ENCODE results near the gene MLLT11. TPM values are rescaled to one million over a fixed set of nuclear protein-coding genes. Genes with fewer than 3 reads are reported as not detected.
"Not testable (repeated sequence)": the region's sequence is repeated elsewhere in the genome, so short reads cannot be mapped to it uniquely, and the experiment has no call there.

Gene MLLT11
- polyA plus RNA-seq, 2 donors: 0.72 to 1.5 TPM

GRCh38 chr1:151067185-151067584 is 7.0 kb downstream of the MLLT11 start:
- Histone ChIP-seq H3K4me1 (ENCODE audit: control insufficient read depth in 2 of 2, insufficient read depth in 2 of 2, low read length in 1 of 2) (no peaks in the 10 kb centered on the region), H3K36me3 (ENCODE audit: control insufficient read depth in 2 of 2, insufficient read depth in 2 of 2, low read length in 1 of 2) (no peaks in the 10 kb centered on the region), H3K27me3 (ENCODE audit: control insufficient read depth in 1 of 2, insufficient read depth in 2 of 2, low read length in 2 of 2) (no peaks in the 10 kb centered on the region), H3K27ac (ENCODE audit: low read depth in 2 of 2, low read length in 1 of 2) (peak overlapping the region in 1 of 2 donors; percentile 8), H3K9me3 (ENCODE audit: control insufficient read depth in 2 of 2, insufficient read depth in 1 of 2, low read depth in 1 of 2, low read length in 1 of 2) (no peaks in the 10 kb centered on the region), H3K4me3 (ENCODE audit: low read depth in 1 of 2, low read length in 2 of 2) (no peak overlapping the region)
- 87% methylated on average over 4 of the region's 4 CpGs for WGBS, 2 donors

- Histone ChIP-seq H3K36me3 (ENCODE audit: control insufficient read depth in 2 of 2, insufficient read depth in 2 of 2, low read length in 1 of 2) (peaks cover 0 to 3% of the 10 kb centered on the region in 2 donors), H3K27me3 (ENCODE audit: control insufficient read depth in 1 of 2, insufficient read depth in 2 of 2, low read length in 2 of 2) (no peaks in the 10 kb centered on the region), H3K4me1 (ENCODE audit: control insufficient read depth in 2 of 2, insufficient read depth in 2 of 2, low read length in 1 of 2) (no peaks in the 10 kb centered on the region), H3K9me3 (ENCODE audit: control insufficient read depth in 2 of 2, insufficient read depth in 1 of 2, low read depth in 1 of 2, low read length in 1 of 2) (no peaks in the 10 kb centered on the region), H3K27ac (ENCODE audit: low read depth in 2 of 2, low read length in 1 of 2) (peak overlapping the region in 1 of 2 donors; percentile 57), H3K4me3 (ENCODE audit: low read depth in 1 of 2, low read length in 2 of 2) (no peak overlapping the region)
- 77 to 83% methylated on average over 5 of the region's 5 CpGs for WGBS, 2 donors
Observed at GRCh38 chr1:151069103-151069486, 8.9 kb downstream of the MLLT11 start.

- 0 to 1% methylated on average over 42 to 50 of the region's 50 CpGs for WGBS, 2 donors
- no peaks in the 10 kb centered on the region for H3K9me3 ChIP-seq (ENCODE audit: control insufficient read depth in 2 of 2, insufficient read depth in 1 of 2, low read depth in 1 of 2, low read length in 1 of 2)
- H3K27me3 ChIP-seq (ENCODE audit: control insufficient read depth in 1 of 2, insufficient read depth in 2 of 2, low read length in 2 of 2): no peaks in the 10 kb centered on the region
- no peaks in the 10 kb centered on the region for H3K4me1 ChIP-seq (ENCODE audit: control insufficient read depth in 2 of 2, insufficient read depth in 2 of 2, low read length in 1 of 2)
- H3K36me3 ChIP-seq (ENCODE audit: control insufficient read depth in 2 of 2, insufficient read depth in 2 of 2, low read length in 1 of 2): peaks cover 0 to 5% of the 10 kb centered on the region in 2 donors
- H3K27ac ChIP-seq (ENCODE audit: low read depth in 2 of 2, low read length in 1 of 2): peak within 1 kb of the TSS; percentile 99 to 100
- peak within 1 kb of the TSS; percentile 88 to 93 for H3K4me3 ChIP-seq (ENCODE audit: low read depth in 1 of 2, low read length in 2 of 2)
Observed at GRCh38 chr1:151070474-151071276, 10.5 kb downstream of the MLLT11 start, which contains the start of gene GABPB2. Gene GABPB2, plus strand, starts transcription at chr1:151070761. Its CDS starts 17,429 bp downstream, at chr1:151088190.

- Histone ChIP-seq H3K4me1 (ENCODE audit: control insufficient read depth in 2 of 2, insufficient read depth in 2 of 2, low read length in 1 of 2) (no peaks in the 10 kb centered on the region), H3K27me3 (ENCODE audit: control insufficient read depth in 1 of 2, insufficient read depth in 2 of 2, low read length in 2 of 2) (no peaks in the 10 kb centered on the region), H3K27ac (ENCODE audit: low read depth in 2 of 2, low read length in 1 of 2) (peak overlapping the region in 1 of 2 donors; percentile 20), H3K36me3 (ENCODE audit: control insufficient read depth in 2 of 2, insufficient read depth in 2 of 2, low read length in 1 of 2) (peaks cover 0 to 5% of the 10 kb centered on the region in 2 donors), H3K4me3 (ENCODE audit: low read depth in 1 of 2, low read length in 2 of 2) (no peak overlapping the region), H3K9me3 (ENCODE audit: control insufficient read depth in 2 of 2, insufficient read depth in 1 of 2, low read depth in 1 of 2, low read length in 1 of 2) (no peaks in the 10 kb centered on the region)
- 70 to 77% methylated on average over 13 of the region's 13 CpGs for whole genome bisulfite sequencing, 2 donors
Observed at GRCh38 chr1:151072224-151072623, 12.0 kb downstream of the MLLT11 start.

GRCh38 chr1:151085953-151086559 is 25.9 kb downstream of the MLLT11 start:
- WGBS, 2 donors: 67 to 71% methylated on average over 4 of the region's 4 CpGs
- no peak overlapping the region for H3K27ac ChIP-seq (ENCODE audit: low read depth in 2 of 2, low read length in 1 of 2)

GRCh38 chr1:151097426-151097825 is 37.2 kb downstream of the MLLT11 start:
- H3K9me3 ChIP-seq (ENCODE audit: control insufficient read depth in 2 of 2, insufficient read depth in 1 of 2, low read depth in 1 of 2, low read length in 1 of 2); H3K36me3 ChIP-seq (ENCODE audit: control insufficient read depth in 2 of 2, insufficient read depth in 2 of 2, low read length in 1 of 2); H3K27ac ChIP-seq (ENCODE audit: low read depth in 2 of 2, low read length in 1 of 2); H3K27me3 ChIP-seq (ENCODE audit: control insufficient read depth in 1 of 2, insufficient read depth in 2 of 2, low read length in 2 of 2); H3K4me3 ChIP-seq (ENCODE audit: low read depth in 1 of 2, low read length in 2 of 2); H3K4me1 ChIP-seq (ENCODE audit: control insufficient read depth in 2 of 2, insufficient read depth in 2 of 2, low read length in 1 of 2): not testable (repeated sequence)
- 60 to 73% methylated on average over 6 of the region's 6 CpGs for WGBS, 2 donors

More at GRCh38 chr1:151085953-151086559, 25.9 kb downstream of the MLLT11 start:
- H3K4me3 ChIP-seq (ENCODE audit: low read depth in 1 of 2, low read length in 2 of 2): no peak overlapping the region
- H3K9me3 ChIP-seq (ENCODE audit: control insufficient read depth in 2 of 2, insufficient read depth in 1 of 2, low read depth in 1 of 2, low read length in 1 of 2): no peaks in the 10 kb centered on the region
- H3K36me3 ChIP-seq (ENCODE audit: control insufficient read depth in 2 of 2, insufficient read depth in 2 of 2, low read length in 1 of 2): no peaks in the 10 kb centered on the region
- no peaks in the 10 kb centered on the region for H3K4me1 ChIP-seq (ENCODE audit: control insufficient read depth in 2 of 2, insufficient read depth in 2 of 2, low read length in 1 of 2)
- H3K27me3 ChIP-seq (ENCODE audit: control insufficient read depth in 1 of 2, insufficient read depth in 2 of 2, low read length in 2 of 2): no peaks in the 10 kb centered on the region

GRCh38 chr1:151098126-151098525 is 37.9 kb downstream of the MLLT11 start:
- Histone ChIP-seq H3K4me3 (ENCODE audit: low read depth in 1 of 2, low read length in 2 of 2) (no peak overlapping the region), H3K4me1 (ENCODE audit: control insufficient read depth in 2 of 2, insufficient read depth in 2 of 2, low read length in 1 of 2) (no peaks in the 10 kb centered on the region), H3K36me3 (ENCODE audit: control insufficient read depth in 2 of 2, insufficient read depth in 2 of 2, low read length in 1 of 2) (no peaks in the 10 kb centered on the region), H3K27ac (ENCODE audit: low read depth in 2 of 2, low read length in 1 of 2) (no peak overlapping the region), H3K27me3 (ENCODE audit: control insufficient read depth in 1 of 2, insufficient read depth in 2 of 2, low read length in 2 of 2) (no peaks in the 10 kb centered on the region), H3K9me3 (ENCODE audit: control insufficient read depth in 2 of 2, insufficient read depth in 1 of 2, low read depth in 1 of 2, low read length in 1 of 2) (no peaks in the 10 kb centered on the region)
- WGBS, 2 donors: 97 to 100% methylated on average over 1 of the region's 1 CpG

- H3K27ac ChIP-seq (ENCODE audit: low read depth in 2 of 2, low read length in 1 of 2): no peak overlapping the region
- H3K36me3 ChIP-seq (ENCODE audit: control insufficient read depth in 2 of 2, insufficient read depth in 2 of 2, low read length in 1 of 2): peaks cover 3 to 5% of the 10 kb centered on the region in 2 donors
- H3K9me3 ChIP-seq (ENCODE audit: control insufficient read depth in 2 of 2, insufficient read depth in 1 of 2, low read depth in 1 of 2, low read length in 1 of 2): no peaks in the 10 kb centered on the region
Observed at GRCh38 chr1:151104630-151105029, 44.4 kb downstream of the MLLT11 start.

GRCh38 chr1:151106894-151107293 is 46.7 kb downstream of the MLLT11 start:
- H3K4me3 ChIP-seq (ENCODE audit: low read depth in 1 of 2, low read length in 2 of 2): no peak overlapping the region
- 52 to 59% methylated on average over 2 of the region's 2 CpGs for WGBS, 2 donors
- H3K27me3 ChIP-seq (ENCODE audit: control insufficient read depth in 1 of 2, insufficient read depth in 2 of 2, low read length in 2 of 2): no peaks in the 10 kb centered on the region
- H3K36me3 ChIP-seq (ENCODE audit: control insufficient read depth in 2 of 2, insufficient read depth in 2 of 2, low read length in 1 of 2): peaks cover 3 to 5% of the 10 kb centered on the region in 2 donors
- H3K9me3 ChIP-seq (ENCODE audit: control insufficient read depth in 2 of 2, insufficient read depth in 1 of 2, low read depth in 1 of 2, low read length in 1 of 2): no peaks in the 10 kb centered on the region
- no peak overlapping the region for H3K27ac ChIP-seq (ENCODE audit: low read depth in 2 of 2, low read length in 1 of 2)
- no peaks in the 10 kb centered on the region for H3K4me1 ChIP-seq (ENCODE audit: control insufficient read depth in 2 of 2, insufficient read depth in 2 of 2, low read length in 1 of 2)

More at GRCh38 chr1:151104630-151105029, 44.4 kb downstream of the MLLT11 start:
- Histone ChIP-seq H3K4me3 (ENCODE audit: low read depth in 1 of 2, low read length in 2 of 2) (no peak overlapping the region), H3K4me1 (ENCODE audit: control insufficient read depth in 2 of 2, insufficient read depth in 2 of 2, low read length in 1 of 2) (no peaks in the 10 kb centered on the region), H3K27me3 (ENCODE audit: control insufficient read depth in 1 of 2, insufficient read depth in 2 of 2, low read length in 2 of 2) (no peaks in the 10 kb centered on the region)
